HG03060 (cell line): Measurements from ENCODE around the gene TOM1L2.
"Not testable (repeated sequence)": the region's sequence is repeated elsewhere in the genome, so short reads cannot be mapped to it uniquely, and the experiment has no call there.

Experiments used
- ATAC-seq: cut with Tn5 transposase; IDR thresholded peaks from one replicate; pipeline ENCODE4 v1.9.1; 2021; ENCODE audit warnings: low read depth, moderate number of reproducible peaks; ENCODE audit not compliant: unreplicated experiment

The TOM1L2 gene

DNA sequence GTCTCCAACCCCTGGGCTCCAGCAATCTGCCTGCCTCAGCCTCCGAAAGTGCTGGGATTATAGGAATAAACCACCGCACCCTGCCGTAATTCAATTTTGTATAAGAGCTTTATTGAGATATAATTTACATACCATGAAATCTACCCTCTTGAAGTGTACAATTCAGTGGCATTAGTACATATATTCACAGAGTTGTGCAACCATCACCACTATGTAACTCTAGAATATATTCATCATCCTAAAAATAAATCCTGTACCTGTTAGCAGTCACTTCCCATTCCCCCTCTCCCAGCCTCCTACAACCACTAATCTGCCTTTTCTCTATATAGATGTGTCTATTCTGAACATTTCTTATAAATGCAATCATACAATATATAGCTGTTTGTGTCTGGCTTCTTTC lies 26.1 kb downstream of the TOM1L2 start:
- no peak for ATAC-seq

DNA sequence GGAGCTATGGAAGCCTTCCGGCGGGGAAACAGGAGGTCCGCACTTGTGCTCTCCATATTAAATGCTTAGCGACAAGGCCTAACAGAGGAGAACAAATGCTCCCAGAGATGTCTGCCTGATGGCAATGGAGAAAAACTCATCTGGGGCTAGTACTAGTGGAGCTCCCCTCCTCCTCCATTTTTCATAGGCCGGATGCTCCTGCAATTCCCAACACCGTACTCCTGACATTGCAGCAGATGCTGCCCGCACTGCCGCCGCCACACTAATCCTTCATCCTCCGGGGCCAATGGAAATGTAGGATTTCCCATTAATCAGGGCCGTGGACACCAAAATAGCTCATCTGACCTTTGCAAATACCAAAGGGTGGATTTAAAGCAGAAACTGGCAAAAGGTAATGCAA lies 27.5 kb downstream of the TOM1L2 start:
- ATAC-seq = no peak

DNA sequence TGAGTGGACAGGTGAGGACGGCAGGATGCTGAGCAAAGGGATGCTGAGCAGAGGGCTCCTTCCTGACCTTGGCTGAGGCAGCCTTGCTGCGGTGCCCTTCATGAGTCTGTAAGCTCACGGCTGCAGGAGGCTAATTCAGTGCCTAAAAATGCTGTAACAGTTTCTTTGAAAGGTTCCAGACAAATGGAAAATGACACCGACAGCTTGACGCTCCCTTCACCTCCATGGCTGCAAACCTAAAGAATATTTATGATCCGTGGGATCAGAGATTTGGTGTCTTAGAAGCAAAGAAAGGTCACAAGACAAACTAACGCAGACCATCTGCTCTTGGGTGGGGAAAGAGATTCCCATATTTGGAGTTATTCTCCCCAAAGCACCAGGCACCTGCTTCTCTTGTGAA lies 28.0 kb downstream of the TOM1L2 start:
- ATAC-seq = no peak

DNA sequence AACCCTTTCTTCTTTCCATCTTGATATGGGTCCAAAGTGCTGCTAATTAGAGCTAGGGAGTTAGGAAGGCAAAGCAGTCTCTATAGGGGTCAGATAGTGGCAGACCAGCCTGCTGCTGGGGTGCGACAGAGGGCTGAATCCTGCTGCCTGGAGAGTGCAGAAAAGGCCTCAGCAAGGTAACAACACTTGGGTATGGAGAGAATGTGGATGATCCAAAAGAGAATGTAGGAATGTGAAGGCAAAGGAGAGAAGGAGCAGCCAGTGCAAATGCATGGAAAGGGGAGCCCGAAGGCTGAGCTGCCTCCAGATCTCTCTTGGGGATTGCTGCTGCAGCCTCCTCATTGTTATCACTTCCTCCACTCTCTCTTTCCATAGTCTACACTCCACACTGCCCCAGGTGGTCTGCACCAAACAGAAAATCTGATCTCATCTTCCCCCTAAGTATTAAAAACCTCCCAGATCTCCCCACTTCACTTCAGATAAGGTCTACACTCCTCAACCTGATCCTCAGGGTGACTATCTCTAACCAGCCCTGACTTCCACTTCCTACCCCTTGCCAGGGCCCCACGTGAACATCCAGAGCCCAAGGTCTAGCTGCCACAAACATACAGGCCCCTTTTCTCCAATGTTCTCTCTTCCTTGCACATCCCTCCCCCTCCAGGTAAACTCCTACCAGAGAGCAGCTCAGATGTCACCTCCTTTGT lies 28.8 kb downstream of the TOM1L2 start:
- ATAC-seq = no peak

DNA sequence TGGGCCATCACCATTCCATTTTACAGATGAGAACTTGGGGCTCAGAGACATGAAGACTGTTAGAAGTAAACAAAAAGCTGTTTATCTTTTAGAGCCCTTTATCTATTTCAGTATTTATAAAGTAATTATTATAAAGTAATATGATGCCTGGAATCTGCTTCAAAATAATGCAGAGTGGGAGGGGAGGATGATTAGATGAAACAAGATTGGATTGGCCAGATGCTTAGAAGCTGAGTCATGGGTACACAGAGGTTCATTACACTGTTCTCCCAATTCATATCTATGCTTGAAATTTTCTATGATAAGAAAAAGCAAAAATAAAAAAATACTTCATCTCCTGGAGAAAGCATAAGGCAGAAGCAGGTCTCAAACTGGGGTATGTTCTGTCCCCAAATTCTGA lies 29.4 kb downstream of the TOM1L2 start:
- no peak for ATAC-seq

DNA sequence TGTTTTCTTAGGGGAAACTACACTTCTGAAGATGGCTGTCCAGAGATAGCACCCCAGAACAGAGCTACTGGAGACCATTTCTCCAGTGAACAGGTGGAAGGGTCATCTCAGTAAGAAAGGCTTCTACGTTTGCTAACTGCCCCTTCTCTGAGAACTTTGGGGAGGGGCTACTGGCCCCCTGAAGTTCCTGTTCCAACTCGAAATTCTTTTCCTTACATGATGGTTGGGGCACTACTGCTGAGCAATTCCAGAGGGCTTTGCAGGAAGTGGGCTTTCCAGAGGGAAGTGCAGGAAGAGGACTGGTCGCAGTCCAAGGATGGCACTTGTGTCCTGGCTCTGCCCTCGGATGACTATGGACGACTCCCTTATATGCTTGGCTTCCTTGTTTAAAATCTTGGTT lies 31.2 kb downstream of the TOM1L2 start:
- no peak for ATAC-seq

DNA sequence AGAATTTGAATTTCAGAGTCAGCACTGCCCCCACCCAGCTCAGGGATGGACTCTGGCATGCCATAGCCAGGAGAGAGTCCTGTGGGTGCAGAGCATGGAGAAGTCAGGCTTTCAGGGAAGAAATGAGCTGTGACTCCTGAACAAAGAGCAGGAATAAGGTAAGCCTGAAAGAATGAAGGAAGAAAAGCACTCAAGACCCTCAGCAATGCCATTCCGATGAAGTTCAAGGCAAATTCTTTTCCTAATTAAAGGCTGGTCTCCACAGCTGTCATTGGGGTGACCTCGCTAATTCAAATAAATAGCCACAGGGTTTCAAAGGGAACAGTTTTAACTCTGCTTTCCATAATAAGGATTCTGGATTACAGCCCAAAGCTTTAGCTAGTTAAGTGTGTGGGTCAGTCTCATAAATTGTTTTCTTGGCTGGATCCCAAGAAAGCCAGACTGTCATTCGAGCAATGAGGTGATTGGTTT lies 31.7 kb downstream of the TOM1L2 start:
- ATAC-seq = no peak

DNA sequence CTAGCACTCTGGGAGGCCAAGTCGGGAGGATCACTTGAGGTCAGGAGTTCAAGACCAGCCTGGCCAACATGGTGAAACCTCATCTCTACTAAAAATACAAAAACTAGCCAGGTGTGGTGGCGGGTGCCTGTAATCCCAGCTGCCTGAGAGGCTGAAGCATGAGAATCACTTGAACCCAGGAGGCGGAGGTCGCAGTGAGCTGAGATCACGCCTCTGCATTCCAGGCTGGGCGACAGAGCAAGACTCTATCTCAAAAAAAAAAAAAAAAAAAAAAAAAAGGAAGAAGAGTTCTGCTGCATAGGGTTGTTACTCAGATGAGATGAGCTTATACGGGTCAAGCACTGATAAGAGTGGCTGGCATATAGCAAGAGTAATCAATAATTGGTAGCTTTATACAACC lies 32.3 kb downstream of the TOM1L2 start:
- ATAC-seq = not testable (repeated sequence)

DNA sequence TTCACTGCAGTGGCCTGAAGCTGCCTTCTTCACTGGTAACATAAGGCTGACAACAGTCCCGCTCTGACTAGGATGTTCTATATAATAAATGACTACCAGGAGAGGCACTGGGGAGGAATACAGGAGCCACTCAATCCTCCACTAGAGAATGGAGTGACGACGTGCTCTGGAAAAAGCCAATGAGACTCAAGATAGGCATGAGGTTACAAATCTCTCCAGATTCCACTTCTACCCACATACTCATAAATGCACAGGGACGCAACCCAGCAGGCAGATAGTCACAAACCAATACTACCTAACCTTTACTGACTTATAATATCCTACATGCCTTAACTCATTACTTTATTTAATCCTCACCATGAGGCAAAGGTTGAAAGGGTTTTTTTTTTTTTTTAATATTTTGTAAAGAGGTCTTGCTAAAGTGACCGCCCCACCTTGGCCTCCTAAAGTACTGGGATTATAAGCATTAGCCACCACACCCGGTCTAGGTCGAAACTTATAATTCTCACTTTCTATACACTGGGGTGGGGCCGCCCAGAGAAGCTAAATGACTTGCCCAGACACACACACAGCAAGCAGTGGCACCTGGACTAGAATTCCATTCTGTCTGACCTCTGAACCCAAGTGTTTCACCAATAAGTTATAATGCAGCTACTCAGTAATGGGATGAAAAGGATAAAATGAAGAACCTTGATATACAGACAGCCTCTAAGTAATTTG lies 33.7 kb downstream of the TOM1L2 start:
- ATAC-seq = no peak

DNA sequence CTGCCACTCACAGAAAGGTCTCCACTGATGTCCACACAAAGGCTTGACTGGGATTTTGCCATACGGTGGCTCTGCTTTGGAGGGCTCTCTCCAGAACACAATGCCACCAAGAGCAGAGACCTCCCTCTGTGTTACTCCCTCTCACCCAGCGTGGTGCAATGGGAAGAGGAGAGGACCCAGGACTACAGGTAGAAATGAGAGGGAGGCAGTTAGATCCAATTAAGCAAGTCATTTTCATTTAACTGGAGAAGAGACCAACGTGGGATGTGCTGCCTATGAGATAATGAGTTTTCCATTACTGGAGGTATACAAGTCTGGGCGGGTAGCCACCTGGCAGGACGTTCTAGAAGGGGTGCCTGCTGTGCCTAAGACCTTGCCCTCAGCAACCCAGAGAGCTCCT lies 34.2 kb downstream of the TOM1L2 start:
- ATAC-seq = no peak

DNA sequence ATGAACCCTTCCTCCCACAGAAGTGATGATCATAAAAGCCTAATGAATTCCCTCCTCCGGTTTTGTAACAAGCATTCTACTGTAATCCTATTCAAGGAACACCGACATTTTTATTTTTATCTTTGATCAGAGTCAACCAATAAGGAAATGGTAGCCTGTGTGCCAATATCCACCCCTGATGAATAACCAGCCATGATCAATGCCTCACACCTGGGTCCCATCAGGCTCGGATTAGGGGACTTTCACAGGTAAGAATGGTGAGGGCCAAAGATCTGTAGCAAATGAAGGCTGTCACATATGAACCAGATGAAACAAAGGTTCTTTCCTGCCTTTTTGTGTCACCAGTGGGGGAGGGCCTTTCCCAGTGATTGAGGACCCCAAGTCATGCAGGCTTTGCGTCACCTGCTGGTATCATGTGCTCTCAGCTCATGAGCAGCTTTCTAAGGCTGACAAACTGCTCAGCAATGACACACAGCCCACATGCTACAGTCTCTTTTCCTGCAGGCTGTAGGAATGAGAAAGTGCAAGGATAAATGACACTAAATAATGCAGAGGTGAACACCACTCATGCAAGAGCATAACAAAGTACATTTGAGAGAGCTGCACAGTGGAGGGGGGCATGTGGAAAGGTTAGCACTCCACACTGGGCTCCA lies 34.9 kb downstream of the TOM1L2 start:
- ATAC-seq = no peak

DNA sequence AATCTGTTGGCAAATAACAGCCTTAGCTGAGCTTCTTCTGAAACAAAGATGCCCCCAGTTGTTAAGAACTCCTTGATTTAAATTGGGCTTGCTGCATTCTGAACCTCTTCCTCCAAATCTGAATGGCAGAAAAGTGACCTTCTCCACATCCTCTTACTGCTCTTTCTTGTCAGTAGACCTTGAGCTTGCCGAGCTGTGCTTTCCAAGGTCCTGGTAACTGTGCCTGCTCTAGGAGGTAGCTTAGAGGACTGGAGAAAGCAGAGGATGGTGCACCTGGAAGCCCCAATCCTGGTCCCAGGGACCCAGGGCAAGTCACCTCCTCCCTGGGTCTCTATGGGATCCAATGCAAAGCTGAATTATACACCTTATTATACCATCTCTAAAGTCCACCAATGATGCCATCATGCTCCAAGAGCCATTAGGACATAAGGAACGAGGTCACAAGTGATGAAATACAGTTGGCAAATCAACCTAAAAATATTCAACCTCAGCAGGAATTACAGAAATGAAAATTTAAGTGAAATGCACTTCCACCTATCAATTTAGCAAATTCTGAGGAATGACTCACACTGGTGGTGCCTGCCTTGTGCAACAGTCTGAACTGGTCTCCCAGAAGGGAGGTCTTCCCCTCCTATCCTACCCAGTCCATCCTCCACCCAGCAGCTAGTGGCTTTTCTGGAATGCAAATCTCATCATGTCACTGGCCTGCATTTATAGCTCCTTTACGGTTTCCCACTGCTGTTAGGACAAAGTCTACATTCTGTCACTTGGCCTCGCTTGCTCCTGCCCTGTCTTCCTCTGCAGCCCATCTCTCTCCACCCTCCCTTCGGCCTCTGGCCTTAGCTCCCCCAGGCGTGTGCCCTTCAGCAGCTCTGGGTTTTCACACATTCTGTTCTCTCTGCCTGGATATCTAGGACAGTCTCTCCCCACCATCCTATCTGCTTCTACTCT lies 36.6 kb downstream of the TOM1L2 start:
- no peak for ATAC-seq

DNA sequence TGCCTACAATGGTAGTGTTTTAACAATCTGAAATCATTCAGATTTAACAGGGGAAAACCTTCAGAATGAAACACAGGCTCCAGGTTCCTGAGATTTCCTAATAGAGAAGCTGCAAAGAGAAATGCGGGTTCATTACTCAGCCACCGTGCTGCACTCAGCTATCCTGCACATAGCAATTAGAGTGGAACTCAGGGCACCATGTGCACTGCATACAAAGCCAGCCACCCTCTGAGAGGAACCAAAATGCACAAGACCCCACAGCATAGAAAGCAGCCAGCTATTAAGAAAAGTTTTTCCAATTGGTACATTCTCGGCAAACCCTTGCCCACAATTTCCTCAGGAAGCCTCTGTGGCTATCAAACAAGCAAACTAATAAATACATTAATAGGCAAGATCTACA lies 37.4 kb downstream of the TOM1L2 start:
- no peak for ATAC-seq

DNA sequence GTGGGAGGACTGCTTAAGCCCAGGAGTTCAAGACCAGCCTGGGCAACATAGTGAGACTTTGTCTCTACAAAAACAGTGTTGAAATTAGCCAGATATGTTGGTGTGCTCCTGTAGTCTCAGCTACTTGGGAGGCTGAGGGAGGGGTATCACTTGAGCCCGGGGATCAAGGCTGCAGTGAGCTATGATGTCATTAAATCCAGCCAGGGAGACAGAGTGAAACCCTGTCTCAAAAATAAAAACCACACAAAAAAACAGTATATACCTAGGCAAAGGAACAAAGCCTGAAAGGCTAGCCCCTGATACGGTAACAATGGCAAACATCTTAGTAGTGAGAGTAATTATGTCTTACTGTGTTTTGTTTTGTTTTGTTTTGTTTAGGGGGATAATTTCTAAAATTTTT lies 38.0 kb downstream of the TOM1L2 start:
- ATAC-seq = no peak

DNA sequence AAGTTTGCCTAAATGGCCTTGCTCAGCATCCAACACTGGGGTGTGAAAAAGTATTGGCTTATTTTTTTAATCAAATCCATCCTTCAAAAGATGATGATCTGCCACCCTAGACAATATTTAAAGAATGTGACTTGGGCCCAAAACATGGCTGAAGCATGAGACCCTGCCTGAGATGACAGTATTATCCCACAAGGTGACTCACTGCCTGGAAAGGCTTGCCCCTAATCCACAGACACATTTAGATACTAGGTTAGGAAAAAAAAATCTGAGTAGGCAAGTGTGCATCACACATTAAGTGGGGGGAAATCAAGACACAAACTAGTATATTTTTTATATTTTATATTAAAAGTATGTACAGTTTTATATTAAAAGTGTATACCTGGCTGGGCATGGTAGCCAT lies 38.4 kb downstream of the TOM1L2 start:
- no peak for ATAC-seq

DNA sequence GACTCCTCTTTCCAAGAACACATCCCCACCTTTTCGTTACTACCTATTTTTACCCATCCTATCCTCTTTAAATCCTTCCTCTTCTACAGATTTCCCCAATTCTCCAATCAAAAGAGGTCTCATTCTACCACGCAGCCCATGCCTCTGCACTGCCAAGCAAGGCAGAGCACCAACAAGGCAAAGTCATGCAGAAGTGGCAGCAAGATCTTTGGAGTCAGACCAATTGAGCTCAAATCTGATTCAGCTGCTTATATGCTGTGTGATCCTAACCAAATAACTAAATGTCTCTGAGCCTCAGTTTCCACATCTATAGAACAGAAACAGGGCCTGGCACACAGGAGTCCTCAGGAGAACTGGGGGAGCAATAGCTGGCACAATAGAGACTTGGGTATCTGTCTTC lies 41.0 kb downstream of the TOM1L2 start:
- ATAC-seq = no peak

DNA sequence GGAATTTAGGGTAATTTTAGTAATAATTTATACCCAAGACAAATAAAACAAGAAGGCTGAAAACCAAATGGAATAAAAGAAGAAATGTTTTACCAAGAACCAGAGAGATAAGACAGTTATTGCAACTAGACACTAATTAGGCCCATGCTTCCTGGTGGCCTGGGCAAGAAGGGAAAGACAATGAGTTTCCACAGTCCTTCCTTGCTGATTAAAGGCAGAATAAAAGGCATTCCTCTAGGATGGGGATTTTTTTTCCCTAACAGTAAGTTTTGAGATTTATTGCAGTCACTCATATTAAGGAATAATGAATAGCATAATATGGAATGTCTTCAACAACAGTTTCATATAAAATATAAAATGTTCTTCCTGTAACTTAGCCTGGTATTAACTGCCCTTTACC lies 41.5 kb downstream of the TOM1L2 start:
- no peak for ATAC-seq

DNA sequence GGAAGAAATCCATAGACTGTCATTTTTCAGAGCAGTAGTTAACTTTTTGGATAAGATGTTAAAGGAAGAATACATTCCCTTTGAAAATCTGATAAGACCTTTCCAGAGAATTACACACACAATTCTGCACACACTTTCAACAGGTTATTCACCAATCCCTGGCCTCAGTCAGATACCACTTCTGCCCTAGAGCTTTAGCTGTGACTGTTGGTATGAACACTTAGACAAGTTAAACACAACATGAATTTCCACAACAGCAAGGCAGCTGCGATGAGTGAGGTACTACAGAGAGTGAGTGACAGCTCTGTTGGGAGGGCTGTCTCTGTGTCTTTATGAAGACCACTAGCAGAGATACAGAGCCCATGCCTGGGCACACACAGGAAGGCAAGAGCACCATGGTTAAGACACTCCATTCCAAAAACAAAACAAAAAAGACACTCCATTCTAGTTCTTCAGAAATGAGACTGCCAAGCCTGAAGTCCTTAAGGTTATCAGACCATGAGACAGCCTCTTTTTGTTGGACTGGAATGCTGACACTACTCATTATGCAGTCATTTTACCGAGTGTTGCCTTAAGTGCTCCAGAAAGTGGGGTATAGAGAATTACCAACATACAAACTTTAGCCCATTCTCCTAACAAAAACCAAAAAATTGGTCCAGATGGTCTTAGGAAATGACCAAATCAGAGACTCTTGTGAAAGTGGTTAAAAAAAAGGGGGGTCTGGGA lies 42.4 kb downstream of the TOM1L2 start:
- no peak for ATAC-seq

DNA sequence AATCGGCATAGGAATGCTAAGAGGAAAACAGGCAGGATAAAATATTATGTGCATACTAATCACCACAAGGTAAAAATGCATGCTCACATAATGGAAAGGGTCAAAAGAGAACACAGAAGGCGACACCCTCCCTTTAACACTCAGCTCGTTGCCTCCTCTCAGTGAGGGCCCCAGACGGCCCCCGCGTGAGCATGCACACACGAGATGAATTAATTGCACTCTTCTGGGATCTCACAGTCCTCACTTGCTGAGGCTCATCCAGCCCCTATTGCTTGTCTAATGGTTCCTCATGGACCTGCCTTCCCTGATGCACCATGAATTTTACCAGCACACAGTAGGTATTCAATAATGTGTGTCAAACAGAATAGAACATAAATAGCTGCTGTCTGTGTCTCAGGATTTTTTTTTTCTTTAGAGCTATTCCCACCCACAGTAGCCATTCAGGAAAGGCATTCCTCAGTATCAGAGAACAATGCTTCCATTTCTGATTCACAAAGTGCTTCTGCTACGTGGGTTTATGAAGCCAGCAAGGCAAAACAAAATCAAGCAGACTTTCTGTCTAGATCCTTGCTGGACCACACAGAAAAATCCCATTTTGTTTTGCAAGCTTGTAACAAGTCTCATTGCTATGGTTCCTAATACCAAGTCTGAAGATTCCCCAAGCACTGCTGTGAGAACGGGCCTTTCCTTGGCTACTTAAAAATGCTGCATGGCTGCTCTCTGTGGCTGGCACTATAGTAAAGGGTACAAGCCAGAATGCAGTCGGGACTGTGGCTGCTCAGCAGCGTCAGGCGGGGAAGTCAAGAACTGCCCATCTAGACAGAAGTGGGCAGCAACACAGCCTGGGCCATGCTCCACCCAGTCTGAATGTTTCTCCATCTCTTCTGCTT lies 43.6 kb downstream of the TOM1L2 start:
- ATAC-seq = no peak
